HUDEP-2 (cell line): Measurements from ENCODE around the gene C1orf185.
"Not testable (repeated sequence)": the region's sequence is repeated elsewhere in the genome, so short reads cannot be mapped to it uniquely, and the experiment has no call there.

ENCODE experiments used
- DNase-seq, 76 experiments: peaks; one replicate each; lab custom pipeline; 2025; ENCODE audit not compliant: unreplicated experiment in 76 of 76; lab: John Stamatoyannopoulos, UW

The C1orf185 gene

GRCh38 chr1:51101976-51102375 is at the start of gene C1orf185:
Gene C1orf185, plus strand, starts transcription at chr1:51102228. Its CDS starts 6 bp downstream, at chr1:51102234.
- DNase-seq = no peak

- peak in 21 of 76 experiments; percentile 2 to 61 (median 16) for DNase-seq
Observed at GRCh38 chr1:51058858-51059257, 43.2 kb upstream of the C1orf185 start.

GRCh38 chr1:51061231-51061918 is 40.7 kb upstream of the C1orf185 start:
- peak in 1 of 76 experiments; percentile 3 for DNase-seq

- no peak for DNase-seq
Observed at GRCh38 chr1:51063121-51063520, 38.9 kb upstream of the C1orf185 start.

- no peak for DNase-seq
Observed at GRCh38 chr1:51070011-51070410, 32.0 kb upstream of the C1orf185 start.

GRCh38 chr1:51070640-51071039 is 31.4 kb upstream of the C1orf185 start:
- DNase-seq = no peak

GRCh38 chr1:51071291-51072042 is 30.6 kb upstream of the C1orf185 start:
- no peak for DNase-seq

GRCh38 chr1:51072043-51072439 is 30.0 kb upstream of the C1orf185 start:
- DNase-seq = peak in 18 of 76 experiments; percentile 1 to 29 (median 8)

- no peak for DNase-seq
Observed at GRCh38 chr1:51072651-51073050, 29.4 kb upstream of the C1orf185 start.

- DNase-seq = no peak
Observed at GRCh38 chr1:51073456-51073855, 28.6 kb upstream of the C1orf185 start.

GRCh38 chr1:51086496-51087271 is 15.3 kb upstream of the C1orf185 start:
- DNase-seq = no peak

- DNase-seq = peak in 1 of 76 experiments; percentile 4
Observed at GRCh38 chr1:51088474-51088873, 13.6 kb upstream of the C1orf185 start.

- no peak for DNase-seq
Observed at GRCh38 chr1:51093581-51093980, 8.4 kb upstream of the C1orf185 start.

- DNase-seq = no peak
Observed at GRCh38 chr1:51097171-51097570, 4.9 kb upstream of the C1orf185 start.

- no peak for DNase-seq
Observed at GRCh38 chr1:51100264-51100880, 1.7 kb upstream of the C1orf185 start.

- no peak for DNase-seq
Observed at GRCh38 chr1:51114137-51114536, 12.1 kb downstream of the C1orf185 start.

- DNase-seq = peak in 1 of 76 experiments; percentile 18
Observed at GRCh38 chr1:51115714-51116404, 13.8 kb downstream of the C1orf185 start.

- no peak for DNase-seq
Observed at GRCh38 chr1:51119331-51119730, 17.3 kb downstream of the C1orf185 start.

GRCh38 chr1:51120629-51121028 is 18.6 kb downstream of the C1orf185 start:
- DNase-seq = no peak

GRCh38 chr1:51127152-51127551 is 25.1 kb downstream of the C1orf185 start:
- DNase-seq = not testable (repeated sequence)
